Lung microvascular endothelial cell (primary cell): ENCODE results near the gene DENND2A. TPM values are rescaled to one million over a fixed set of nuclear protein-coding genes. Genes with fewer than 3 reads are reported as not detected.
"Not testable (repeated sequence)": the region's sequence is repeated elsewhere in the genome, so short reads cannot be mapped to it uniquely, and the experiment has no call there.

ENCODE experiments used
- DNase-seq, 2 donors: peaks; one replicate each; pipeline versions ENCODE4 v3.0.0 to v3.0.0-alpha.2; 2010; ENCODE audit warnings: low read depth in 2 of 2
- total RNA-seq: library from RNA; depleted of rRNA; stranded (reverse); fragments of >200 nt; gene quantifications from 2 replicates; pipeline ENCODE4 v1.2.1, GENCODE V29; 2014

The DENND2A gene
- total RNA-seq, 1 donor from 2014 or later: 1.6 TPM

DNA sequence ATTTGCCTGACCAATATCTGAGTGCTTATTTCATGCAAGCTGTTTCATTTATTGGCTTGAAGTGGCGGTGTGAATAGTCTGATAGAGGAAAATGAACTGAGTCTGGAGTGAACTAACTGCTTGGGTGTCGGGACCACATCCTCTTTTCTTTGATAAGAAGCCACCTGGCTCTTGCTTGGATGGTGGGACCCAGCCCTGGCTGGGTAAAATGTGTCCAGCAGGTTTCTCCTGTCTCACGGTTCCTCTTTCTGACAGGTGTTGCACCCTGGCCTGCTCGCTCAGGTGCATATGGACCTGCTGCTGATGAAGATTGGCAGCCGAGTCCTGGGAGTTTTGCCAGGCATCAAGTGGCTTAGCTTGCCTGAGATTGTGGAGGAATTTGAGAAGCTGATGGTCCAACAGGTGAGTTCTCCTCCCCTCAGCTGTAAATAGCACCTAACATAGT lies 33.8 kb upstream of the DENND2A start:
- DNase-seq: no peak

DNA sequence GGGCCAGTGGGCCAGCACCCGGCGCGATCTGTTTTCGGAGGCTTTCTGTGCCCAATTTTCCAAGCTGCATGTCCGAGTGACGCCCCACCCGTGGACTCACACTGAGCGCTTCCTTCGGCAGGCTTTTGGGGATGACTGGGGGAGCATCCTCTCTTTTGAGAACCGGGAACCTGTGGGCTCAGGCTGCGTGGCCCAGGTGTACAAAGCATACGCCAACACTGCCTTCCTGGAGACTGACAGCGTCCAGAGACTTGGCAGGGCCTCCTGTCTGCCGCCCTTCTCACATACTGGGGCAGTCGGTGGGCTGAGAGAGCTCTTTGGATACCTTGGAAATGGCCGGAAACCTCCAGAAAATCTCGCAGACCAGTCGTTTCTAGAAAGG lies 33.2 kb upstream of the DENND2A start:
- no peak for DNase-seq

GRCh38 chr7:140673063-140673773 lies 32.6 kb upstream of the DENND2A start:
- peak; percentile 23 to 26 for DNase-seq

- DNase-seq: peak in 1 of 2 donors; percentile 52
Measured at GRCh38 chr7:140672382-140673062, 31.9 kb upstream of the DENND2A start, which contains the start of gene ADCK2. Gene ADCK2 (plus strand): TSS chr7:140672945. CDS start chr7:140673331, 386 bp downstream.

DNA sequence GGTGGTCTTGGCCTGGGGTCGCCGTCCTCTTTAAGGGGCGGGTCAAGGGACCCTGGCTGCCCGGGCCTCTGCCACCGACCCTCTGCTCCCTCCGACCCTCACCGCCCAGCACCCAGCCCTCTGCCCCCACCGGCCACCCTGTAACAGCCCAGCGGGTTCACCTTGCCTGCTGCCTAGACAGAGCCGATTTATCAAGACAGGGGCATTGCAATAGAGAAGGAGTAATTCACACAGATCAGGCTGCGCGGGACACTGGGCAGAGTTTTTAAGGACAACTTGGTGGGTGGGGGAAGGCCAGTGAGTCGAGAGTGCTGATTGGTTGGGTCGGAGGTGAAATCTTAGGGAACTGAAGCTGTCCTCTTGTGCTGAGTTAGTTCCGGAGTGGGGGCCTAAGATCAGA lies 31.4 kb upstream of the DENND2A start:
- DNase-seq: no peak

DNA sequence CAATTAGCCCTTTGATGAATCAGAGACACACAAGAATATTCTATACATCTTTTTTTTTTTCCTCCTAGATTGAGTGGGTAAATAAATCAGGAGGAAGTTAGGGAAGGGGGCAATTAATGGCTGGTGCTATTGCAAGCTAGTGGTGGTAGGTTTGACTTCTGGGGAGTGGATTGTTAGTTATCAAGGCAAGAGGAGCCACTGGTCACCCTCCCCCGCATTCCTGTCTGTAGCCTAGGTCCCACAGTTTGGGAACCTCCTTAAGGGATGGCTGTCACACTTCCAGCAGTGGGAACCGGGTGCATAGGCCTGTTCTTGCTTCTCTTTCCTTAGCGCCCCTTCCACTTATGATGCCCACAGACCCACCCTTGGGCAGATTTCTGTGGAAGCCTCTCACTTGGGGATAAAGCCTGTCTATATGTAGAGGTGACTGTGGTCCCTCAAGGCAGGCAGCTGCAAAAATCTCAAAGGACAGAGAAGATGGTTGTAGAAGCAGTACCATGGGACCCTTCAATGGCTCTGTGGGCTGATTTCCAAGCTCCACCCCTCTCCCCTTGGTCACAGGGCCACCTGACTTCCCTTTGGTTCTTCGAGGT lies 29.8 kb upstream of the DENND2A start:
- no peak for DNase-seq

DNA sequence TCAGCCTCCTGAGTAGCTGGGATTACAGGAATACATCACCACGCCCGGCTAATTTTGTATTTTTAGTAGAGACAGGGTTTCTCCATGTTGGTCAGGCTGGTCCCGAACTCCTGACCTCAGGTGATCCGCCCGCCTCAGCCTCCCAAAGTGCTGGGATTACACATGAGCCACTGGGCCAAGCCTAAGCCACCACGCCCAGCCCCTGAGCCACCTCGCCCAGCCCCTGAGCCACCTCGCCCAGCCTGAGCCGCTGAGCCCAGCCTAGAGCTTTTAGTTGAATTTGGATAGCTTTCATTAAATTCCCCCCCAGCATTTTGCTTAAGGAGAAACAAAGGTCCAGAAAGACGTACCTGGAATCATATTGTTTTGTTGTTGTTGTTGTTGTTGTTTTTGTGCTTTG lies 29.2 kb upstream of the DENND2A start:
- DNase-seq: not testable (repeated sequence)

DNA sequence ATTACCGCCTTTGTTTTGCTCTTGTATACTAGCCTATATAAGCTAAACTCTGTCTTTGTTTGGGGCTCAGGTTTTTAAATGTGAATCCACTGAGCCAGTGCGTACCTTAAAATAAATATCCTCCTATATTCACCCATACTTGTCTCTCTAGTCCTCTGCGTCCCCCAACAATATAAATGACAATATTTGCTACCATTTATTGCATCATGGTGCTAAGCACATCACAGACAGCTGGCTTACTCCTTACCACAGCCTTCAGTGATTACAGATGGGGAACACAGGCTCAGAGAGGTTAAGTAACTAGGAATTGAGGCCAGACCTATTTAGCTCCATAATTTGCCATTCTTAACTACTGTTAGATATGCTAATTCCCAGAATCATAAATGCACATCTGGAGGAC lies 28.7 kb upstream of the DENND2A start:
- no peak for DNase-seq

- DNase-seq: no peak
Measured at GRCh38 chr7:140668641-140669040, 28.0 kb upstream of the DENND2A start.

DNA sequence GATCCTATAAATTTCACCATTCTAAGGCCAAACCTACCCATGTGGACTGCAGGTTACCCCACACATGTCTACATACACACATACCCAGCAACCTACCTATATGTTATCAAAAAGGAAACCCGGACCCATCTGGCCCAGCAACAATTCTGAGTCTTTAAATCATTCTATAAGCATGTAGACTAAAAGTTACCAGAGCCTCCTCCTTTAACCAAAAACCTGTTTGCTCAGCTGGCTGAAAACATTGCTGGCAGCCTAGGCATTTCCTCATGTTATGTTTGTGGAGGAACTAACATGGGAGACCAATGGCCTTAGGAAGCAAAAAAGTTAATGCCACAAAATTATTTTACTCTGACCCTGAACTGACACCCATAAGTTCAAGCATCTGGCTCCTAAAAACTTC lies 26.9 kb upstream of the DENND2A start:
- peak in 1 of 2 donors; percentile 38 for DNase-seq

GRCh38 chr7:140662938-140663337 lies 22.3 kb upstream of the DENND2A start:
- not testable (repeated sequence) for DNase-seq

DNA sequence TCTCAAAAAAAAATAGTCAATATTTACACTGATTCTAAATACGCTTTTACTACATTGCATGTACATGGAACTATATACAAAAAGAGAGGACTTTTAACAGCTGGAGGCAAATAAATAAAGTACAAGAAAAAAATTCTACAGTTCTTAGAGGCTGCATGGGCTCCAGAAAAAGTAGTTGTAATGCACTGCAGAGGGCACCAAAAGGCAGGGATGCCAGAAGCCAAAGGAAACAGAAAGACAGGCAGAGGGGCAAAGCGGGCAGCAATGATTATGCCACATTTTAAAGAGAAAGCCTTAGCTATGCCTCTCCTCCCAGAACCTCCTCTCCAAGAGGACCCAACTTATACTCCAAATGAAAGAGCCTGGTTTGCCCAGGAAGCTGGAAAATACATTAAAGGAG lies 20.5 kb upstream of the DENND2A start:
- peak in 1 of 2 donors; percentile 41 for DNase-seq

DNA sequence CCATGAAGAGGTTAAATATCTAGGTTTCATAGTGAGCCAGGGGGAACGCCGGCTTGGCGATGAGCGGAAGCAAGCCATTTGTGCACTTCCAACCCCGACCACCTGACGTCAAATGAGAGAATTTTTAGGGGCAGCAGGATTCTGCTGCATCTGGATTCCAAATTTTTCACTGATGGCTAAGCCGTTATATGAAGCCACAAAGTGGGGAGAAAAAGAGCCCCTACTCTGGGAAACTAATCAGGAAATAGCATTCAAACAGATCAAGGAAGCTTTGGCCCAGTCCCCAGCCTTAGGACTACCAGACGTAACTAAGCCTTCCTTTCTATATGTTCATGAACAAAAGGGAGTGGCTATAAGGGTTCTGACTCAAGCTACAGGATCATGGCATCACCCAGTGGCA lies 19.2 kb upstream of the DENND2A start:
- no peak for DNase-seq

- no peak for DNase-seq
Measured at GRCh38 chr7:140657891-140658290, 17.3 kb upstream of the DENND2A start.

GRCh38 chr7:140656548-140657515 lies 16.2 kb upstream of the DENND2A start:
- peak; percentile 38 to 64 for DNase-seq

GRCh38 chr7:140655511-140656408 lies 15.1 kb upstream of the DENND2A start:
- no peak for DNase-seq

- DNase-seq: no peak
Measured at GRCh38 chr7:140654661-140655060, 14.0 kb upstream of the DENND2A start.

DNA sequence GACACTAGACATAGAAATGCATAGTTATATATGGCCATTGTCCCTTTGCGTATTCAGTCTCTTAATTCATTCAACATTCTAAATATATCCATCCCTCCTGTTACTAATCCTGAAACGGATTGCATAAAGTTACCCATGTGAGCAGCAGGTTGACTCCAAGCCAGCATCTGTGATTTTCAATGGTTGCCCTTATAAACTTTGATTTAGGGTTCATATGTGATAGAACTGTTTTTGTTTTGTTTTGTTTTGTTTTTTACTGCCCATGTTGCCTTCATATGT lies 13.4 kb upstream of the DENND2A start:
- DNase-seq: no peak

DNA sequence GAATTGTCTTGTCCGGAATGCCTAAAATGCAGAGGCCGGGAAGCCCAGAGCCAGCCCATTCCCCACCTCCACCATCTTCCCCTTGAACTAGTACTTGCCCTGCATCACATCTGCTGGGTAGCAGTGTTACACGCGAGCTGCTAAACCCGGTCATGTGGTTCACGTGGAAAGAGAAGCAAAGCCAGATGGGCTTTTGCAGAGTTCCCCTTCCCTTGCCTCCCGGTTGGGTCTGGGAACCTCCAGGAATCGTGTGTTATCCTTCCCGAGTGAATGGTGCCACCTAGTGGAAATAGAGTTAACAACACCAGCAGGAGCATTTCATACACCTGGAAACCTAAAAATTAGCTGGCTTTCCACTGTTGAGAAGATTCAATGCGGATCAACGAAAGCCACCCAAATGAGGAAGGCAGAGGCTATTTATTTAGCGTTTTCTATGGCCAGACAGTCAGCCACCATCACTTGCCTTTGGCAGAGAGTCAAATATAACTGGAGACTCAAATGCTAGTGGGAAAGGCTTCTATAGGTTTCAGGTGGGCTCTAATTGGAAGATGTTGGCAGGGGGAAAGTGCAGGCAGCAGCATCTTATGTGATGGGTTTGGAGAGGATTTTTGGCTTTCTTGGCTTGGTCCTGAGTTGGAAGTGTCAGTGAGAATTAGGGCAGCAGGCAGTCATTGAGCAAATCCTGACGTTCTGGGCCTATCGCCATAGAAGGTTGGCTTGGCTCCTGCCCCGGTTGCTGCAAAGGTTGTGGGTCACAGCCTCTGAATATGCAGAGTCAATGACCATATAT lies 12.9 kb upstream of the DENND2A start:
- peak; percentile 70 to 80 for DNase-seq

DNA sequence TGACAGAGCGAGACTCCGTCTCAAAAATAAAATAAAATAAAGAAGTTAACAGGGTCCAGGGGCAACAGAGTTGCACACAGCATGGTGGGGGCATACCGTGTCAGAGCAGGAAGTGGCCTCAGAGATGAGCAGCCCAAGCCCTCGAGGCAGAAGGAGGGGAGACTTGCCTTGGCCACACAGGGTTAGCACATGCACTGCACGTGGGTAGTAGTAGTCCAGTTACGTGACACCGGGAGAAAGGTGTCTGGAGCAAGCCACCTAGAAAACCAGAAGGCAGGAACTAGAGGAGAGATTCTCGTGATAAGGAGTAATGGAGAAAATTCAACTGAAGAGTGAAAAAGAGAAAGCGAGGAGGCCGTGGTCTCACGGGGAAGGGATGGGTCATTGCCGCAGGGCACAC lies 9.8 kb upstream of the DENND2A start:
- no peak for DNase-seq
